WTC11 (cell line): ENCODE measurements around the gene YARS1. TPM values are rescaled to one million over a fixed set of nuclear protein-coding genes. Genes with fewer than 3 reads are reported as not detected.

Source experiments
- ATAC-seq: fragments of 200-7000 bp; cut with Tn5 transposase; 2 replicates; pipeline ENCODE4 v1.10.0; 2021; ENCODE audit warnings: mild to moderate bottlenecking, moderate library complexity
- CTCF ChIA-PET: fragments of 300-600 bp; sonication (Branson Sonifier 250); formaldehyde crosslinking; loops from one replicate; lab custom pipeline; 2021; ENCODE audit warnings: antibody characterized with exemption; lab: Charles Lee
- POLR2A ChIA-PET: fragments of 350-600 bp; sonication (Branson Sonifier 250); formaldehyde crosslinking; loops from one replicate; lab custom pipeline; 2021; ENCODE audit warnings: antibody characterized with exemption; lab: Charles Lee
- DNase-seq: peaks from one replicate; pipeline ENCODE4 v3.0.0; 2021; ENCODE audit warnings: low spot score
- H3K27ac Mint-ChIP-seq: 2 replicates; pipeline ENCODE4 v1.8.0; 2021; ENCODE audit warnings: mixed read lengths
- H3K27me3 Mint-ChIP-seq: 2 replicates; pipeline ENCODE4 v1.8.0; 2021; ENCODE audit warnings: low read depth, mild to moderate bottlenecking, moderate library complexity, mixed read lengths
- H3K36me3 Mint-ChIP-seq: 2 replicates; pipeline ENCODE4 v1.8.0; 2021; ENCODE audit warnings: mixed read lengths
- H3K4me1 Mint-ChIP-seq: 2 replicates; pipeline ENCODE4 v1.8.0; 2022; ENCODE audit warnings: mixed read lengths
- H3K4me3 Mint-ChIP-seq: 2 replicates; pipeline ENCODE4 v1.8.0; 2021; ENCODE audit warnings: mild to moderate bottlenecking, moderate library complexity, mixed read lengths
- H3K9me3 Mint-ChIP-seq: 2 replicates; pipeline ENCODE4 v1.8.0; 2021; ENCODE audit warnings: mixed read lengths
- ELF4 ChIP-seq: sonication (generic); formaldehyde crosslinking; IDR thresholded peaks from 2 replicates; pipeline ENCODE4 v1.8.1; 2022; ENCODE audit warnings: low read depth, mild to moderate bottlenecking, moderate library complexity, missing genetic modification reagents
- EMX1 ChIP-seq: fragments of 250-450 bp; sonication (Bioruptor Pico); IDR thresholded peaks from 2 replicates; pipeline ENCODE4 v1.8.0; 2021; ENCODE audit warnings: mild to moderate bottlenecking
- ESRRA ChIP-seq: sonication (generic); formaldehyde crosslinking; IDR thresholded peaks from 2 replicates; pipeline ENCODE4 v1.8.1; 2022; ENCODE audit warnings: mild to moderate bottlenecking, missing genetic modification reagents, borderline replicate concordance
- ETV6 ChIP-seq: sonication (generic); formaldehyde crosslinking; IDR thresholded peaks from 2 replicates; pipeline ENCODE4 v1.8.1; 2022; ENCODE audit warnings: mild to moderate bottlenecking, missing genetic modification reagents
- MYBL2 ChIP-seq: sonication (generic); formaldehyde crosslinking; IDR thresholded peaks from 2 replicates; pipeline ENCODE4 v1.8.1; 2023; ENCODE audit warnings: mild to moderate bottlenecking, moderate library complexity, missing genetic modification reagents
- NFATC4 ChIP-seq: fragments of 250-450 bp; sonication (Bioruptor Pico); IDR thresholded peaks from 2 replicates; pipeline ENCODE4 v1.9.0; 2021; ENCODE audit warnings: mild to moderate bottlenecking
- RELA ChIP-seq: sonication (generic); formaldehyde crosslinking; IDR thresholded peaks from 2 replicates; pipeline ENCODE4 v1.8.1; 2022; ENCODE audit warnings: missing genetic modification reagents, mild to moderate bottlenecking, borderline replicate concordance
- RORB ChIP-seq: fragments of 250-450 bp; sonication (Bioruptor Pico); IDR thresholded peaks from 2 replicates; pipeline ENCODE4 v1.9.0; 2021; ENCODE audit warnings: mild to moderate bottlenecking
- TEAD4 ChIP-seq: sonication (generic); formaldehyde crosslinking; IDR thresholded peaks from 2 replicates; pipeline ENCODE4 v1.8.0; 2022; ENCODE audit warnings: mild to moderate bottlenecking, missing genetic modification reagents
- TP53 ChIP-seq: sonication (generic); formaldehyde crosslinking; IDR thresholded peaks from 2 replicates; pipeline ENCODE4 v1.8.1; 2023; ENCODE audit warnings: mild to moderate bottlenecking, missing genetic modification reagents
- ZNF121 ChIP-seq: sonication (generic); formaldehyde crosslinking; IDR thresholded peaks from 2 replicates; pipeline ENCODE4 v1.8.0; 2023; ENCODE audit warnings: missing genetic modification reagents
- ZNF232 ChIP-seq: sonication (generic); formaldehyde crosslinking; IDR thresholded peaks from 2 replicates; pipeline ENCODE4 v1.8.0; 2022; ENCODE audit warnings: mild to moderate bottlenecking, missing genetic modification reagents
- ZNF396 ChIP-seq: fragments of 250-450 bp; sonication (Bioruptor Pico); IDR thresholded peaks from 2 replicates; pipeline ENCODE4 v1.8.0; 2021; ENCODE audit warnings: mild to moderate bottlenecking, moderate library complexity, borderline replicate concordance
- ZNF416 ChIP-seq: fragments of 250-450 bp; sonication (Bioruptor Pico); IDR thresholded peaks from 2 replicates; pipeline ENCODE4 v1.9.0; 2021; ENCODE audit warnings: mild to moderate bottlenecking, inconsistent platforms
- total RNA-seq: library from RNA; stranded (reverse); gene quantifications from 3 replicates; pipeline ENCODE4 v1.2.3, GENCODE V29; 2021
- TF ChIP-seq, protein P1 (sequence below): sonication (generic); formaldehyde crosslinking; IDR thresholded peaks from 2 replicates; pipeline ENCODE4 v1.8.0; 2023; ENCODE audit warnings: missing genetic modification reagents, mild to moderate bottlenecking, borderline replicate concordance
- TF ChIP-seq, protein P2 (sequence below): sonication (generic); formaldehyde crosslinking; IDR thresholded peaks from 2 replicates; pipeline ENCODE4 v1.8.1; 2023; ENCODE audit warnings: mild to moderate bottlenecking, missing genetic modification reagents, moderate library complexity
- TF ChIP-seq, protein P3 (sequence below): fragments of 200-600 bp; IDR thresholded peaks from 2 replicates; pipeline ENCODE4 v1.8.0; 2022; ENCODE audit warnings: antibody characterized with exemption
- TF ChIP-seq, protein P4 (sequence below): sonication (generic); formaldehyde crosslinking; conservative IDR thresholded peaks from 2 replicates; pipeline ENCODE4 v1.8.1; 2022; ENCODE audit warnings: mild to moderate bottlenecking, missing genetic modification reagents
- TF ChIP-seq, protein P5 (sequence below): fragments of 250-450 bp; sonication (Bioruptor Pico); conservative IDR thresholded peaks from 2 replicates; pipeline ENCODE4 v1.9.0; 2021; ENCODE audit warnings: mild to moderate bottlenecking
- TF ChIP-seq, protein P6 (sequence below): sonication (generic); formaldehyde crosslinking; IDR thresholded peaks from 2 replicates; pipeline ENCODE4 v1.8.1; 2023; ENCODE audit warnings: mild to moderate bottlenecking, missing genetic modification reagents
- TF ChIP-seq, protein P7 (sequence below): sonication (generic); formaldehyde crosslinking; IDR thresholded peaks from 2 replicates; pipeline ENCODE4 v1.8.1; 2022; ENCODE audit warnings: low read depth, missing genetic modification reagents, borderline replicate concordance
- TF ChIP-seq, protein P8 (sequence below): sonication (generic); formaldehyde crosslinking; IDR thresholded peaks from 2 replicates; pipeline ENCODE4 v1.8.0; 2022; ENCODE audit warnings: mild to moderate bottlenecking, missing genetic modification reagents

The YARS1 gene
- total RNA-seq, 1 experiment from 2014 or later = 197 TPM

DNA sequence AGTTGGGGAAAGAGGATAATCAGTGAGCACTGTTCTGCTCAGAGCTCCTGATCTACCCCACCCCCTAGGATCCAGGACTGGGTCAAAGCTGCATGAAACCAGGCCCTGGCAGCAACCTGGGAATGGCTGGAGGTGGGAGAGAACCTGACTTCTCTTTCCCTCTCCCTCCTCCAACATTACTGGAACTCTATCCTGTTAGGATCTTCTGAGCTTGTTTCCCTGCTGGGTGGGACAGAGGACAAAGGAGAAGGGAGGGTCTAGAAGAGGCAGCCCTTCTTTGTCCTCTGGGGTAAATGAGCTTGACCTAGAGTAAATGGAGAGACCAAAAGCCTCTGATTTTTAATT is 42.7 kb downstream of the YARS1 start (continued):
- TF ChIP-seq, protein P1, sequence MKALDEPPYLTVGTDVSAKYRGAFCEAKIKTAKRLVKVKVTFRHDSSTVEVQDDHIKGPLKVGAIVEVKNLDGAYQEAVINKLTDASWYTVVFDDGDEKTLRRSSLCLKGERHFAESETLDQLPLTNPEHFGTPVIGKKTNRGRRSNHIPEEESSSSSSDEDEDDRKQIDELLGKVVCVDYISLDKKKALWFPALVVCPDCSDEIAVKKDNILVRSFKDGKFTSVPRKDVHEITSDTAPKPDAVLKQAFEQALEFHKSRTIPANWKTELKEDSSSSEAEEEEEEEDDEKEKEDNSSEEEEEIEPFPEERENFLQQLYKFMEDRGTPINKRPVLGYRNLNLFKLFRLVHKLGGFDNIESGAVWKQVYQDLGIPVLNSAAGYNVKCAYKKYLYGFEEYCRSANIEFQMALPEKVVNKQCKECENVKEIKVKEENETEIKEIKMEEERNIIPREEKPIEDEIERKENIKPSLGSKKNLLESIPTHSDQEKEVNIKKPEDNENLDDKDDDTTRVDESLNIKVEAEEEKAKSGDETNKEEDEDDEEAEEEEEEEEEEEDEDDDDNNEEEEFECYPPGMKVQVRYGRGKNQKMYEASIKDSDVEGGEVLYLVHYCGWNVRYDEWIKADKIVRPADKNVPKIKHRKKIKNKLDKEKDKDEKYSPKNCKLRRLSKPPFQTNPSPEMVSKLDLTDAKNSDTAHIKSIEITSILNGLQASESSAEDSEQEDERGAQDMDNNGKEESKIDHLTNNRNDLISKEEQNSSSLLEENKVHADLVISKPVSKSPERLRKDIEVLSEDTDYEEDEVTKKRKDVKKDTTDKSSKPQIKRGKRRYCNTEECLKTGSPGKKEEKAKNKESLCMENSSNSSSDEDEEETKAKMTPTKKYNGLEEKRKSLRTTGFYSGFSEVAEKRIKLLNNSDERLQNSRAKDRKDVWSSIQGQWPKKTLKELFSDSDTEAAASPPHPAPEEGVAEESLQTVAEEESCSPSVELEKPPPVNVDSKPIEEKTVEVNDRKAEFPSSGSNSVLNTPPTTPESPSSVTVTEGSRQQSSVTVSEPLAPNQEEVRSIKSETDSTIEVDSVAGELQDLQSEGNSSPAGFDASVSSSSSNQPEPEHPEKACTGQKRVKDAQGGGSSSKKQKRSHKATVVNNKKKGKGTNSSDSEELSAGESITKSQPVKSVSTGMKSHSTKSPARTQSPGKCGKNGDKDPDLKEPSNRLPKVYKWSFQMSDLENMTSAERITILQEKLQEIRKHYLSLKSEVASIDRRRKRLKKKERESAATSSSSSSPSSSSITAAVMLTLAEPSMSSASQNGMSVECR (CRISPR knock-in tag) = no peak
- TF ChIP-seq ZNF121 (CRISPR knock-in tag) (no peak), ESRRA (CRISPR knock-in tag) (no peak), RORB (no peak), ZNF396 (CRISPR knock-in tag) (no peak), TP53 (CRISPR knock-in tag) (no peak)
- TF ChIP-seq, protein P2, sequence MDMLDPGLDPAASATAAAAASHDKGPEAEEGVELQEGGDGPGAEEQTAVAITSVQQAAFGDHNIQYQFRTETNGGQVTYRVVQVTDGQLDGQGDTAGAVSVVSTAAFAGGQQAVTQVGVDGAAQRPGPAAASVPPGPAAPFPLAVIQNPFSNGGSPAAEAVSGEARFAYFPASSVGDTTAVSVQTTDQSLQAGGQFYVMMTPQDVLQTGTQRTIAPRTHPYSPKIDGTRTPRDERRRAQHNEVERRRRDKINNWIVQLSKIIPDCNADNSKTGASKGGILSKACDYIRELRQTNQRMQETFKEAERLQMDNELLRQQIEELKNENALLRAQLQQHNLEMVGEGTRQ (CRISPR knock-in tag) = no peak
- TF ChIP-seq, protein P3, sequence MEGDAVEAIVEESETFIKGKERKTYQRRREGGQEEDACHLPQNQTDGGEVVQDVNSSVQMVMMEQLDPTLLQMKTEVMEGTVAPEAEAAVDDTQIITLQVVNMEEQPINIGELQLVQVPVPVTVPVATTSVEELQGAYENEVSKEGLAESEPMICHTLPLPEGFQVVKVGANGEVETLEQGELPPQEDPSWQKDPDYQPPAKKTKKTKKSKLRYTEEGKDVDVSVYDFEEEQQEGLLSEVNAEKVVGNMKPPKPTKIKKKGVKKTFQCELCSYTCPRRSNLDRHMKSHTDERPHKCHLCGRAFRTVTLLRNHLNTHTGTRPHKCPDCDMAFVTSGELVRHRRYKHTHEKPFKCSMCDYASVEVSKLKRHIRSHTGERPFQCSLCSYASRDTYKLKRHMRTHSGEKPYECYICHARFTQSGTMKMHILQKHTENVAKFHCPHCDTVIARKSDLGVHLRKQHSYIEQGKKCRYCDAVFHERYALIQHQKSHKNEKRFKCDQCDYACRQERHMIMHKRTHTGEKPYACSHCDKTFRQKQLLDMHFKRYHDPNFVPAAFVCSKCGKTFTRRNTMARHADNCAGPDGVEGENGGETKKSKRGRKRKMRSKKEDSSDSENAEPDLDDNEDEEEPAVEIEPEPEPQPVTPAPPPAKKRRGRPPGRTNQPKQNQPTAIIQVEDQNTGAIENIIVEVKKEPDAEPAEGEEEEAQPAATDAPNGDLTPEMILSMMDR = no peak
- TF ChIP-seq, protein P4, sequence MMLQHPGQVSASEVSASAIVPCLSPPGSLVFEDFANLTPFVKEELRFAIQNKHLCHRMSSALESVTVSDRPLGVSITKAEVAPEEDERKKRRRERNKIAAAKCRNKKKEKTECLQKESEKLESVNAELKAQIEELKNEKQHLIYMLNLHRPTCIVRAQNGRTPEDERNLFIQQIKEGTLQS = no peak
- TF ChIP-seq, protein P5, sequence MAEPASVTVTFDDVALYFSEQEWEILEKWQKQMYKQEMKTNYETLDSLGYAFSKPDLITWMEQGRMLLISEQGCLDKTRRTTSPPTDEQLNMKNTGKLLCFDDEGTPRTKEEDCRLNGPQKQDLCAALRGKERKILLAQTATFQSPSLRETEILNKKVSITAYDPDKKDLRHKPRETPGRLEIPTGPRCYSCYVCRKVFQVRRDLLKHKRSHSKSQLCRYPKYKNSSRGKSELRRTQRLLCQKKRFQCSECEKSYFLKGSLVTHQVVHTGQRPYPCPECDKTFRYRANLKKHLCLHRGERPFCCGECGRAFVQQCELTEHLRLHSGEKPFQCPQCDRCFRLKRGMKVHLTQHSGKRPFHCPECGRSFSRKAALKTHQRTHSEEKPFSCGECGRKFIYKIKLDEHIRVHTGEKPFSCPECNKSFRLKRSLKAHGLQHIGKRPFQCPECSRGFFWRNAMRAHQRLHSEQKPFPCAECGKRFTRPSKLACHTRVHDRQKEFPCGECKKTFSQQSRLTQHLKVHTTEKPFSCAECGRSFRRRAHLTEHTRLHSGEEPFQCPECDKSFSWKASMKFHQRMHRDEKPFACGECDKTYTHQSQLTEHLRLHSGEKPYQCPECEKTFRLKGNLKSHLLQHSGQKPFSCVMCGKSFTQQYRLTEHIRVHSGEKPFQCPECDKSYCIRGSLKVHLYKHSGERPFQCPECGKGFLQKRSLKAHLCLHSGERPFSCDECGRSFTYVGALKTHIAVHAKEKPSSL (CRISPR knock-in tag) = no peak

DNA sequence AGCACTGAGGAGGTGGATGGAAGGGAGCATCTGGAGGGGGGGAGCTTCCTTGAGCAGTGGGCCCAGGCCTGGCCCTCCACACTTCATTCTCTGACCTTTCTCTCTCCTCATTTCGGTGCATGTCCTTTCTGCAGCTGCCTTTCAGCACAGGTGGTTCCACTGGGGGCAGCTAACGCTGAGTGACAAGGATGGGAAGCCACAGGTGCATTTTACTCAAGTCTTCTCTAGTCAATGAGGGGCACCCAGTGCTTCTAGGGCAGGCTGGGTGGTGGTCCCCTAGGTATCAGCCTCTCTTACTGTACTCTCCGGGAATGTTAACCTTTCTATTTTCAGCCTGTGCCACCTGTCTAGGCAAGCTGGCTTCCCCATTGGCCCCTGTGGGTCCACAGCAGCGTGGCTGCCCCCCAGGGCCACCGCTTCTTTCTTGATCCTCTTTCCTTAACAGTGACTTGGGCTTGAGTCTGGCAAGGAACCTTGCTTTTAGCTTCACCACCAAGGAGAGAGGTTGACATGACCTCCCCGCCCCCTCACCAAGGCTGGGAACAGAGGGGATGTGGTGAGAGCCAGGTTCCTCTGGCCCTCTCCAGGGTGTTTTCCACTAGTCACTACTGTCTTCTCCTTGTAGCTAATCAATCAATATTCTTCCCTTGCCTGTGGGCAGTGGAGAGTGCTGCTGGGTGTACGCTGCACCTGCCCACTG is 43.2 kb downstream of the YARS1 start:
- Mint-ChIP-seq H3K4me3 (no peak overlapping the region), H3K9me3 (no peaks in the 10 kb centered on the region), H3K27ac (peak overlapping the region; percentile 84; the same call in 1 of the 2 replicates), H3K27me3 (no peaks in the 10 kb centered on the region), H3K4me1 (peaks cover 28% of the 10 kb centered on the region), H3K36me3 (peaks cover 40% of the 10 kb centered on the region)
- ATAC-seq (no peak), DNase-seq (no peak)
- ChIA-PET CTCF (interaction anchor here (0.5 to 10.0 kb wide), 23 partner anchors 10 to 374 kb away, joined by 3 to 262 read pairs (median 6); partner anchors contain the start of genes RBBP4 and SYNC), POLR2A (interaction anchor here (0.5 to 4.7 kb wide), 12 partner anchors 13 to 97 kb away, joined by 3 to 39 read pairs (median 6); no protein-coding TSS in a partner anchor)
- no peak for TF ChIP-seq MYBL2 (CRISPR knock-in tag)
- 0 out of 2 replicates have a peak, but pooled peaks have one; percentile 25 for TF ChIP-seq RELA
- TF ChIP-seq NFATC4 (CRISPR knock-in tag) = peak; percentile 61; the same call in 1 of the 2 replicates
- TF ChIP-seq ELF4 (CRISPR knock-in tag) = no peak
- TF ChIP-seq, protein P6, sequence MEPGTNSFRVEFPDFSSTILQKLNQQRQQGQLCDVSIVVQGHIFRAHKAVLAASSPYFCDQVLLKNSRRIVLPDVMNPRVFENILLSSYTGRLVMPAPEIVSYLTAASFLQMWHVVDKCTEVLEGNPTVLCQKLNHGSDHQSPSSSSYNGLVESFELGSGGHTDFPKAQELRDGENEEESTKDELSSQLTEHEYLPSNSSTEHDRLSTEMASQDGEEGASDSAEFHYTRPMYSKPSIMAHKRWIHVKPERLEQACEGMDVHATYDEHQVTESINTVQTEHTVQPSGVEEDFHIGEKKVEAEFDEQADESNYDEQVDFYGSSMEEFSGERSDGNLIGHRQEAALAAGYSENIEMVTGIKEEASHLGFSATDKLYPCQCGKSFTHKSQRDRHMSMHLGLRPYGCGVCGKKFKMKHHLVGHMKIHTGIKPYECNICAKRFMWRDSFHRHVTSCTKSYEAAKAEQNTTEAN (CRISPR knock-in tag) = no peak
- TF ChIP-seq, protein P7, sequence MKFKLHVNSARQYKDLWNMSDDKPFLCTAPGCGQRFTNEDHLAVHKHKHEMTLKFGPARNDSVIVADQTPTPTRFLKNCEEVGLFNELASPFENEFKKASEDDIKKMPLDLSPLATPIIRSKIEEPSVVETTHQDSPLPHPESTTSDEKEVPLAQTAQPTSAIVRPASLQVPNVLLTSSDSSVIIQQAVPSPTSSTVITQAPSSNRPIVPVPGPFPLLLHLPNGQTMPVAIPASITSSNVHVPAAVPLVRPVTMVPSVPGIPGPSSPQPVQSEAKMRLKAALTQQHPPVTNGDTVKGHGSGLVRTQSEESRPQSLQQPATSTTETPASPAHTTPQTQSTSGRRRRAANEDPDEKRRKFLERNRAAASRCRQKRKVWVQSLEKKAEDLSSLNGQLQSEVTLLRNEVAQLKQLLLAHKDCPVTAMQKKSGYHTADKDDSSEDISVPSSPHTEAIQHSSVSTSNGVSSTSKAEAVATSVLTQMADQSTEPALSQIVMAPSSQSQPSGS (CRISPR knock-in tag) = no peak
- TF ChIP-seq EMX1 (CRISPR knock-in tag) = 0 out of 2 replicates have a peak, but pooled peaks have one; percentile 17
- TF ChIP-seq ZNF232 (CRISPR knock-in tag) = no peak
- 0 out of 2 replicates have a peak, but pooled peaks have one; percentile 45 for TF ChIP-seq TEAD4 (CRISPR knock-in tag)
- no peak for TF ChIP-seq ZNF416
- TF ChIP-seq, protein P8, sequence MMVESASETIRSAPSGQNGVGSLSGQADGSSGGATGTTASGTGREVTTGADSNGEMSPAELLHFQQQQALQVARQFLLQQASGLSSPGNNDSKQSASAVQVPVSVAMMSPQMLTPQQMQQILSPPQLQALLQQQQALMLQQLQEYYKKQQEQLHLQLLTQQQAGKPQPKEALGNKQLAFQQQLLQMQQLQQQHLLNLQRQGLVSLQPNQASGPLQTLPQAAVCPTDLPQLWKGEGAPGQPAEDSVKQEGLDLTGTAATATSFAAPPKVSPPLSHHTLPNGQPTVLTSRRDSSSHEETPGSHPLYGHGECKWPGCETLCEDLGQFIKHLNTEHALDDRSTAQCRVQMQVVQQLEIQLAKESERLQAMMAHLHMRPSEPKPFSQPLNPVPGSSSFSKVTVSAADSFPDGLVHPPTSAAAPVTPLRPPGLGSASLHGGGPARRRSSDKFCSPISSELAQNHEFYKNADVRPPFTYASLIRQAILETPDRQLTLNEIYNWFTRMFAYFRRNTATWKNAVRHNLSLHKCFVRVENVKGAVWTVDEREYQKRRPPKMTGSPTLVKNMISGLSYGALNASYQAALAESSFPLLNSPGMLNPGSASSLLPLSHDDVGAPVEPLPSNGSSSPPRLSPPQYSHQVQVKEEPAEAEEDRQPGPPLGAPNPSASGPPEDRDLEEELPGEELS (CRISPR knock-in tag) = no peak
- TF ChIP-seq ETV6 (CRISPR knock-in tag) = peak; percentile 80
